ENCODE data around the gene MRGPRG. TPM values are rescaled to one million over a fixed set of nuclear protein-coding genes. Genes with fewer than 3 reads are reported as not detected.

MRGPRG gene
- total and polyA plus RNA-seq, 2 of the 8 experiments (the other 6 are each of a cell fraction or from before 2014, with no cell fraction given), result not detected

DNA sequence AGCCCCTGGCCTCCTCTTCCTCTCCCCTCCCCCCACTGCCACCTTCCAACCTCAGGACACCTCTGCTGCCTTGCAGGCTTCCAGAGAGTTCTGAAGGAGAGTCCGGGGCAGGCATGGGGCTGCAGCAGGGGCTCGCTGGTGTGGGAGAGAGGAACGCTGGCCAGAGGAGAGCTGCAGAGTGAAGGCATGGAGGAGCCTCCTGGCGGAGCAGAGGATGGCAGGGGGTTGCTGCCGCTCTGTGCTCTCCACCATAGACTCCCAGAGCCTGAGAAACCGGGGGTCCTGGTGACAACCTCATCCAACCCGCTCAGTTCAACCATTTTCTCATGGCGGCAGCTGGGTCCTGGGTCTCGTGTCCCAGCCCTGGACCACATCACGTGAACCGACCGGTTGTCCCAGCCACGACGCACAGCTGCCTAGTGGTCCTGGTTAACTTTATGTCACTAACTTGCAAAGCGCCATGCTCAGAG is 17.5 kb downstream of the MRGPRG start:
- DNase-seq (ENCODE audit: low read depth in 1 of 2, low spot score in 2 of 2) (no peak), FAIRE-seq (no peak)
- peaks cover 3% of the 10 kb centered on the region; the same call in 1 of the 2 replicates for H3K79me1 ChIP-seq (ENCODE audit: low read depth, low read length)
- no peaks in the 10 kb centered on the region for H3K79me2 ChIP-seq (ENCODE audit: control insufficient read depth in 1 of 2, insufficient read depth in 2 of 2, low read length in 2 of 2)
- H3K23ac ChIP-seq (ENCODE audit: insufficient read length), result no peak overlapping the region
- no peak overlapping the region for H4K8ac ChIP-seq (ENCODE audit: extremely low read depth, insufficient read depth, low read length)
- no peak overlapping the region for H3K9ac ChIP-seq (replicated peaks in 1 of 4; ENCODE audit: extremely low read depth in 1 of 4, low read depth in 3 of 4, low read length in 3 of 4)
- H3K14ac ChIP-seq (ENCODE audit: insufficient read length), result no peak overlapping the region
- no peak overlapping the region for H4K5ac ChIP-seq (ENCODE audit: insufficient read length, low read depth, low read length)
- H3K4ac ChIP-seq (replicated peaks; ENCODE audit: insufficient read length, low read depth, low read length), result no peak overlapping the region
- H3K23me2 ChIP-seq (ENCODE audit: low read depth, low read length), result peaks cover 11% of the 10 kb centered on the region
- POLR2A ChIA-PET (ENCODE audit: partially characterized antibody), result interaction anchor here (1.4 kb wide), 1 partner anchor 12 kb away, joined by 3 read pairs; no protein-coding TSS in a partner anchor
- H2AK5ac ChIP-seq (ENCODE audit: low read depth, low read length), result peak overlapping the region; percentile 24; the same call in 1 of the 2 replicates
- H3K4me3 ChIP-seq (ENCODE audit: extremely low read depth in 1 of 4, insufficient read depth in 2 of 4, low read depth in 3 of 4, low read length in 4 of 4), result no peak overlapping the region
- 90% methylated on average over 15 of the region's 15 CpGs; no CpG with 5 or more reads in 1 of the 2 experiments for WGBS, 2 experiments (ENCODE audit: extremely low coverage in 1 of 2, insufficient coverage in 1 of 2, insufficient read length in 1 of 2, insufficient replicate concordance in 2 of 2, low coverage in 1 of 2, low lambda C conversion rate in 2 of 2, missing lambda C conversion rate in 1 of 2)
- no peak overlapping the region for H2BK12ac ChIP-seq (ENCODE audit: low read depth, low read length)
- peaks cover 0 to 4% (median 4%) of the 10 kb centered on the region in 4 experiments; a peak in 6 of 7 replicates for H3K4me1 ChIP-seq (replicated peaks in 1 of 4; ENCODE audit: control insufficient read depth in 3 of 4, insufficient read depth in 4 of 4, low read length in 3 of 4)
- no peak overlapping the region for H3K18ac ChIP-seq (ENCODE audit: extremely low read depth, low read length)
- H3K36me3 ChIP-seq (ENCODE audit: control insufficient read depth in 2 of 4, insufficient read depth in 4 of 4, low read length in 3 of 4), result no peaks in the 10 kb centered on the region
- no peak overlapping the region for H2BK20ac ChIP-seq (ENCODE audit: low read length)
- no peak overlapping the region for H3K56ac ChIP-seq (replicated peaks; ENCODE audit: insufficient read length, low read depth, low read length)
- H3K27ac ChIP-seq (ENCODE audit: low read depth, low read length), result no peak overlapping the region
- no peak overlapping the region for H2AFZ ChIP-seq (ENCODE audit: low read length)
- no peak overlapping the region for H2BK5ac ChIP-seq (ENCODE audit: low read depth, low read length)
- no peaks in the 10 kb centered on the region for H3K9me3 ChIP-seq (ENCODE audit: insufficient read depth in 2 of 2, low read depth in 1 of 2, low read length in 1 of 2)
- H4K20me1 ChIP-seq (replicated peaks in 1 of 2; ENCODE audit: control insufficient read depth in 1 of 2, insufficient read depth in 2 of 2, low read length in 2 of 2), result peaks cover 0 to 5% of the 10 kb centered on the region in 2 experiments
- CTCF ChIA-PET (ENCODE audit: partially characterized antibody), result interaction anchor here (0.9 to 12.0 kb wide), 9 partner anchors 9 to 92 kb away, joined by 3 to 99 read pairs (median 5); no protein-coding TSS in a partner anchor
- H2BK120ac ChIP-seq (replicated peaks; ENCODE audit: low read depth, low read length), result no peak overlapping the region
- H3K27me3 ChIP-seq (replicated peaks in 1 of 4; ENCODE audit: control insufficient read depth in 3 of 4, extremely low read depth in 1 of 4, insufficient read depth in 3 of 4, low read length in 3 of 4), result peaks cover 10 to 42% (median 30%) of the 10 kb centered on the region in 4 experiments
- H4K91ac ChIP-seq (replicated peaks; ENCODE audit: insufficient read length, low read length), result no peak overlapping the region
- H2BK15ac ChIP-seq (ENCODE audit: low read length), result no peak overlapping the region
- H3K4me2 ChIP-seq (ENCODE audit: insufficient read depth in 1 of 2, low read depth in 2 of 2, low read length in 2 of 2), result no peak overlapping the region
- no peak for TF ChIP-seq CTBP2 (IDR thresholded peaks at IDR 0.05; ENCODE audit: borderline replicate concordance, insufficient read depth, insufficient read length, low read length)
- no peak for TF ChIP-seq KDM1A (IDR thresholded peaks at IDR 0.05; ENCODE audit: borderline replicate concordance, low read length)
- no peak for TF ChIP-seq RFX5 (IDR thresholded peaks at IDR 0.05; ENCODE audit: borderline replicate concordance, low read depth, low read length)
- no peak for TF ChIP-seq TCF12 (IDR thresholded peaks at IDR 0.05; ENCODE audit: low read depth, low read length)
- no peak for TF ChIP-seq EP300 (IDR thresholded peaks at IDR 0.05; ENCODE audit: borderline replicate concordance in 1 of 2, low read depth in 2 of 2, low read length in 2 of 2)
- TF ChIP-seq PHF8 (conservative IDR thresholded peaks at IDR 0.05; ENCODE audit: low read depth, low read length), result no peak
- no peak for TF ChIP-seq YY1 (IDR thresholded peaks at IDR 0.05; ENCODE audit: low read depth, low read length)
- TF ChIP-seq GABPA (IDR thresholded peaks at IDR 0.05; ENCODE audit: borderline replicate concordance, insufficient read depth, low read length), result no peak
- TF ChIP-seq RNF2 (IDR thresholded peaks at IDR 0.05; ENCODE audit: borderline replicate concordance, low read depth, low read length, missing control alignments, poor library complexity, severe bottlenecking), result no peak
- no peak for TF ChIP-seq RAD21 (IDR thresholded peaks at IDR 0.05 in 1 of 2, conservative IDR thresholded peaks at IDR 0.05 in 1 of 2; ENCODE audit: low read depth in 2 of 2, low read length in 2 of 2)
- no peak for TF ChIP-seq TEAD4 (IDR thresholded peaks at IDR 0.05; ENCODE audit: low read depth, low read length)
- no peak for TF ChIP-seq CREB1 (IDR thresholded peaks at IDR 0.05)
- TF ChIP-seq POLR2A (IDR thresholded peaks at IDR 0.05; ENCODE audit: control extremely low read depth in 1 of 2, low read depth in 2 of 2, low read length in 2 of 2), result no peak
